Superior temporal gyrus (tissue), 1 donor: Measurements from ENCODE around the gene RAI1.
A peak's percentile ranks its signal among the peaks of the same experiment; 100 is the strongest.

Experiments used
- DNase-seq: peaks from one replicate; pipeline ENCODE4 v3.0.0-alpha.2; 2016; ENCODE audit errors: extremely low spot score

The RAI1 gene

DNA sequence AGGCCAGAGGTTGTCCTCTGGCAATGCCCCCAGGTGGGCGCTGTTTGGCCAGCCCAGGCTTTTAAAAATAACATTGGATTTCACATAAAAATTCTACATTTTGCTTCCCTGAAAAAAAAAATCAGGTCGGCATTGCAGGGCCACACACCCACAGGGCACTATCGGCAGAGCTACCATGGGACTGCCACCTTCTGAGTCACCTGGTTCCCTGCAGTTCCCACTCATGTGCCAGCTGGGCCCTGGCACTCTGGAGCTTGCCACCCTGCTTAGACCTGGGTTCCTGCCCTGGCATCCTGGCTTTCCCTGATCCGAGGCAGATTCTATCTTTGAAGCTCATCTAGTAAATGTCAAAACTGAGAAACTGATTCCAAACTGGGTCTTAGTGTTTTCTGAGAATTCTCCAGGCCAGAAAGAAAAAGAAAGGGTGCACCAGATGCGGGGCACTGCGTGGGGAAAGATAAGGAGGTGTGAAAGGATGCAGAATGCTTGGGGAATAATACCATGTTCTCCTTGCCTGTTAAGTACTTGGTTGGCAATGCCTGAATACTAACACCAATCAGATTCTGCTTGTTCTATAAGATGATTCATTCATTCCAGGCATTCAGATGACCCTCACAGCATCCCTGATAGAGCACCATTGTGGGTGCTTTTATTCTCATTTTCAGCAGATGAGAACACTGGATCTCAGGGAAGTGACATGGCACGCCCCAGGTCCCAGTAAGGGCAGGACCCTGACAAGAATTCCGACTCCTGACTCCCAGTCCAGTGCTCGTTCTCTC, 51.8 kb downstream of the RAI1 start:
- no peak for DNase-seq

DNA sequence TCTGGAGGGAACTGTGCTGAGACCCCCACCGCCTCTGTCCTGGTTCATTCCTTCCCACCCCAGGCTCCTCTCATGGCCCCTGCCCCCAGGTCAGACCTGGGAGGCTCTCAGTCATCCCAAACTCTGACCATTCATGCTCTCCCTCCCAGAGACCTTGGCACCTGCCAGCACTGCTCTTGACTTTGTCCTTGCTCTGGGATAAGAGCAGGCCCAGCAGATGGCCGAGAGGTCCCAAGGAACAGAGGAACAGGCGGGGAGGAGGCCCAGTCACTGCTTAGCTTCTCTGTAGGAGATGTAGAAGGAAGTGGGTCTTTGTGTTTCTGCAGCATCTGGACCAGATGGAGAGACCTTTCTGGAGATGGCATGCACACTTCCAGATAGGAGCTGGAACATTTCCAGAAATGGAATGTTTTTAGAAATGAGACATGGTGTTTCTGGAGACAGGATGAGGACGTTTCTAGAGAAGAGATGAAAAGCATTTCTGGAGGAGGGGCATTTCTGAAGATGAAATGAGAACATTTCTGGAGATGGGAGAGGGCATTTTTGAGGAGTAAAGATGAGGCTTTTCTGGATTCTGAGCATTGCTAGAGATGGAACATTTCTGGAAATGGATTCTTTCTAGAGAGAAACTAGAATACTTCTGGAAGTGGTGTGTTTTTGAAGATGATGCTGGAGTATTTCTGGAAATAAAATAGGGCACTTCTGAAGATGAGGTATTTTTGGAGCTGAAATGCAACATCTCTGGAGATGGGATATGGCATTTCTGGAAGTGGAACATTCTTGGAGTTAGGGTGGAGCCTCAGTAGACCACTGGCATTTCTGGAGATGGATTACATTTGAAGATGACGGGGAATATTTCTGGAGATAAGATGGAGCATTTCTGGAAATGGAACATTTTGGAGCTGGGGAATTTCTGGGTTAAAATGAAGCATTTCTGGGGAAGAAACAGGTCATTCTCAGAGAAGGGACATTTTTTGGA, 55.2 kb downstream of the RAI1 start:
- DNase-seq = no peak

DNA sequence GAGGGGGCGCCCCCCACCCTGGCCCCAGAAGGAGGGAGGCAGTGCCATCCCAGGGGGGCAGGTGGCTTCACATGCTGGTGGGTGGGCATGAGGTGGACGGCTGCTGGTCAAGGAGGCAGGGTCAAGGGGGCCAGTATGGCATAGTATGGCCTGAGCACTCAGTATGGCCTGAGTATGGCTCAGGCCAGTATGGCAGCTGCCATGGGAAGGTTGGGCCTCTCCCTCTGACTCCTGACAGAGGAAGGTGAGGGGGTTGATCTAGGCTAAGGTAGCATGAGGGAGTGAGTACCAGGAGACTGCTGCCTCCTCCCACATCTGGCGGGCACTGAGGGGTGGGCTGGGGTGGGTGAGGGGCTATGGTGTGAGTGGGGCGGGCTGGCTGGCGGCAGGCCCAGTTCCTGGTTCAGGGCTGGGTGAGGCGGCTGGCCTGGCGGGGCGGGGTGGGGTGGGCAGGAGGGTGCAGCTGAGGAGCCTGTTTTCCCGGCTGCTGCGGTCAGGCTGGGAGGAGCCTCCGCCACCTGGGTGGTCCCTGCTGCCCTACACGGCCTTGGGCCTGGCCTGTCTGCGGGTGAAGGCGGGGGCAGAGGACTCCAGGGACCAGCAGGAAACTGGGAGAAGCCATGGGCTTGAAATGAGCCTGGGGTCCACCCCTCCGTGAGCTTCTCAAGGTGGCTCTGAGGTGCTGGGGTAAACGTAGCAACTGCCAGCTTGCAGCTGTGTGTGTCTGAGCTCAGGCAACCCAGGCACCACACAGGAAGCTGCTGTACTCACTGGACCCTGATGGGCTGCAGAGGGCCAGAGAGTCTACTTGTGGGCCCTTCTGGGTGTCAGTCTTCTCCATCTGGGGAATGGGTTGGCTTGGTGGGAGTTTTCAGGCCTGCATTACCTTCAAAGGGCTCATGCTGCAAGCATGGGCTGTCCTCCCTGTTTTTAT, 57.0 kb downstream of the RAI1 start:
- DNase-seq = no peak

DNA sequence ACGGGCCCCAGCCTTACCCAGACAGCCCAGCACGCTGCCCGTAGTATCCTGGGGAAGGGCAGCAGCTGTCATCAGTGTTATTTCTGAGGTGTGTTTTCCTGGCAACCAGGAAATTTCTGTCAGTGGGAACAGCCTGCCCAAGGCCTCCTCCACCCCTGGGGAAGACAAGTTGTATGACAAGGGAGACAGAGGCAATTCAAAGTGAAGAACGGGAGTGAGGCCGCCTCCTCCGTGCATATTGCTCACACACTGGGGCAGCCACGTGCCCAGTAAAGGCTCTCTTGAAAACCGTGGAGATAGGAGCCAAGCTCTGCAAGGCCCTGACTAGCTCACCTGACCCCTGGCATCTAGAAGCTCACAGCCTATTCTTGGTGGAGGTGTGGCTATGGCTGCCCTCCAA, 57.6 kb downstream of the RAI1 start:
- no peak for DNase-seq

DNA sequence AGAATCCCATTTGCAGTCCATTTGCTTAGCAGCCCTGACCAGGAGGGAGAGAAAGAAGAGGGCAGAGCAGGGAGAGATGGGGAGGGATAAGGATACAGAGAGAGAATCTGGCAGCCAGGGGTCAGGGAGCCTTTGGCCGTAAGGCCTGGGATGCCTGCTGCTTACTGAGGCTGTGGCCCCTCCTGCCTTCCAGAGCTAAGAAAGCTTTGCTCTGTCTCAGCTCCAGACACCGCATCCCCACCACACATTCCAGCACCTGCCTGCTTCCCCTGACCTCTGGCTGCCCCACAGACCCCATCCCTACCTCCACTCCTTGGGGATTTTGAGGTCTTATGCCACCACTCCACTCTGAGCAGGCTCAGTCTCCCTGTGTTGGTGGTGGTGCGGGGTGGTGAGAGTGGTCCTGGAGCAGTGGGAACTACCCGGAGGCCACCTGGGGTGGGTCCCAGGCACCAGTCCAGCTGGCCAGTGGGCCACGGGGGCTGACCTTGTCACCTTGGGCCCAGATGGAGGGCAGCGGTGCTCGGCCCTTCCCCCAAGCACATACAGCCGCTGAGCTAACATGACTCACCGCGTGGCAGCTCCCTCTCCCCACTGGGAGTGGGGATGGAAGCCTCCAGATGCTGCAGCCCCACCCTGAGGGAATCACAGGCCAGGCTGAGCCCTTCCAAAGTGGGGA, 58.3 kb downstream of the RAI1 start:
- peak; percentile 82 for DNase-seq

DNA sequence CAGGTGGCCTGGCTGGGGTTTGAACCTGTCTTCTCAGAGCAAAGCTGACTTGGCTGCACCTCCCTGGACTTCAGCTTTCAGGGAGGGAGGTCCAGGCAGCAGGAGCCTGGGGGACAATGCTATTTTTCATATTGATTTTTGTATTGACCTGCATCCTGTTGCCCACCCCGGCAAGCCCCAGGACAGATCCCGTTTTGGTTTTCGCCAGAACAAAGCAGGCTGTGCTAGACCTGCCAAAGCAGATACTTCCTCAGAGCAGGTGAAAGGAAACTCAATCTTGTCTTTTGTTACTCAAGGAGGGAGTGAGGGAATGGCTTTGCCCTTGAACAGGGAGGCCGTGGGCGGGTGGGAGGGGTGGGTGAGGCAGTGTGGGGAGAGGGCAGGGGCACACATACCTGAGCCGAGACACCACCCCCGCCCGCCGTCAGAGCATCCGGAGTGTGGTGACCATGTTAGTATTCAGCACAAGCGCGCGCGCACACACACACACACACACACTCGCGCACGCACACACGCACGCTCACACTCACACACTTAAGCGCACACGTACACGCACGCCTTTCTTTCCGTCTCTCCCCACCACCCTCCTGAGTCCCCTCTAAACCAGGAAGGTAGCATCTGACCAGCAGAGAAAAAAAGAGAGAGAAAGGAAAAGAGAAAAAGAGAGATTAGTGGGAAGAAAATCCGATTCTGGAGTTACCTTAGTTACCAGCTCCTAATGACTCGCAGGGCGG, 59.5 kb downstream of the RAI1 start:
- DNase-seq = no peak

DNA sequence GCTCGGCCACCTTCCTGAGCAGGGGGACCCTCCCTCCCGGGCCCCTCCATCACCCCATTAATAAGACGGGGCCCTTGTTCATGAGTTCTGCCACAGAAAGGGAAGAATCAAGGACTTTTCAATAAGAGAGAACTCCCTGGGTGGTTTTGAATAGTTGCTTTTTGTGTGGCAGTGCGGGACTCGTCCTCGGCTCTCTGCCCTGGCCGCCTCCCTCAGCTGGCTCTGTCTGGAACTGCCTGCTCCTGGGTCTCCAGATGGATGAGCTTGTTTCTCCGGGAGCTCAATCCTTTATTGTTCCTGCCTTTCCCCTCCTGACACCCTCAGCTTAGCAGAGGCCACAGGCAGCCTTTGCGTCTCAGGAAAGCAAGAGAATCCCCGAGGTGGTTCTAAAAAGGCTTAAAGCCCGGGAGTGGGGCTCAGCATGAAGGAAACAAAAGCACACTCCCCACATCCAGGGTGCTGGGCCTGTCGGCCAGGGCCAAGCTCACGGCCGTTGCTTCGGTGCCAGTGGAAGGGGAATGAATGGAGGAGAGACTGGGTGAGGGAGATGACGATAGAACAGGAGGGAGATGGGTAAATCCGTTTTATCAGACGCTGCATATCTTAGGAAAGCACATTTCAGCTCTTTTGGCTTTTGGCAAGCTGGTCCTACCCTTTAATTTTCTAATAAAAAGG, 60.2 kb downstream of the RAI1 start:
- DNase-seq = peak; percentile 92

DNA sequence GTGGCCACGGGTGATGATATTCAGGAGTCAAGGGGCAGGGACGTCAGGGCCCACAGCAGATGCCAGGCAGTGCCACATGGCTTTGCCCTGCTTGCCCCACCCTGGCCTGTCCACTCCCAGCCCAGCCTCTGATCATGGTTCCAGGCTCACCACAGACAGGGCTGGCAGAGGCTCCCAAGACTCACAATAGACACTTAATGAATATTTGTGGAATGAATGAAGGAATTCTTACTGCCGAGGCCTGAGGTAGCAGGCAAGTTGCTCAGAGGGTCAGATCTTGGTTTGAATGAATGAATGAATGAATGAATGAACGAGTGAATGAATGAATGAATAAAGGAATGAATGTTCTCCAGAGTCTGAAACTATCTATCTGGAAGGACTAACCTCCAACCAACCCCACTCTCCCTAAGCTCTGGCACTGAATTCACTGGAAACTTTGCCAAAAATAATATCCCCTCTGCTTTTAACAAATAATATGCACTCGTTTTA, 60.9 kb downstream of the RAI1 start:
- DNase-seq = no peak

DNA sequence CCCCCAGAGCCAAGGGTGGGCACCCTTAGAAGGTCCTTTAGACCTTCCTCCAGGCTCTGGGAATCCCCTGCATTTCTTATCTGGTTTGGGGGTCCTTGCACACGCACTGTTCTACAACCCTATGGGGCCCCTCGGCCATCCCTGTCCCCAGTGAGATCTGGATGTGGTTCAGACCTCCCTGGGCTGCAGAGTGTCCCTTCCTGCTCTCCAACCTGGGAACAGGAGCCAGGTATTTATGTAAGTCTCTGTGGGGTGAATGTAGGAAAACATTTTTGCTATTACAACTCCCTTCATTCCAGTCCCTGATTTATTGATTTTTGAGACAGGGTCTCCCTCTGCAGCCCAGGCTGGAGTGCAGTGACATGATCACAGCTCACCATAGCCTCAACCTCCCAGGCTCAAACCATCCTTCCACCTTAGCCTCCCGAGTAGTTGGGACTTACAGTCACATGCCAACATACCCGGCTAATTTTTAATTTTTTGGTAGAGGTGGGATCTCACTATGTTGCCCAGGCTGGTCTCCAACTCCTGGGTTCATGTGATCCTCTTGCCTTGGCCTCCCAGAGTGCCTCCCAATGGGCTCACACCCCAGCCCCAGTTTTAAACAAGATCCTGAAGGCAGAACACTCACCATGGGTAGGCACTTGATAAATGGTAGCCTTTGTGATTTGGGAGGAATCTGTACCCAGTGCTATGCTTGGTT, 61.6 kb downstream of the RAI1 start:
- no peak for DNase-seq

DNA sequence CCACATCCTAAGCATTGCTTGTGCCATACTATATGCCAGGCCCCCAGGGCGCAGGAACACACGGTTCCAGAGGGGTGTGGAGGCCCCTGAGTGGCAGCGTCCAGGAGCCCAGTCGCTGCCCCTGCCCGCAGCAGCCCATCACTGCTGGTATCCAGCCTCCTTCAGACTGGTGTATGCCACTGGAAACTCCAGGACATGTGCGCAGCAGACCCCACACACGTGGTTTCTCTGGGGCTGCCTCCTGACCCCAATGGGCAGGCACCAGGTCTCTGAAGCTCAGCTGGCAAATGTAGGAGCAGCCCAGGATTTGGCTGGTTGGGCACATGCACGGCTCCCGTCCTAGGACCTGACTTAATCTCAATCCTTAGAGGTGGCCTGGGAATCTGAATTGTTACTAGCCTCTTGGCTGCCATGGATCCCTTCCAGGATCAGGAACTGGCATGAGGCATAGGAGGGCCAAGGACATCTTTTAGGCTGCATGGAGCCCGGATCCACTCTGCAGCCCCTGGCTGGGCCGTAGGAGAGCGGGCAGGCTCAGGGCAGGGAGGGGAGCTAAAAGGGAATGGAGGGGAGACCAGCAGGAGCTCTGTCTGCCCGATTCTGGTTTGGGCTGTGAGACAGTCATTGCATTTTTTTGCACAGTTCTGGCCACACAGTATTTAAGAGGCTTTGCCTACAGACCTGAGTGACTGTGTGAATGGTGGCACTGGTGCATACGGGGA, 62.3 kb downstream of the RAI1 start:
- no peak for DNase-seq

DNA sequence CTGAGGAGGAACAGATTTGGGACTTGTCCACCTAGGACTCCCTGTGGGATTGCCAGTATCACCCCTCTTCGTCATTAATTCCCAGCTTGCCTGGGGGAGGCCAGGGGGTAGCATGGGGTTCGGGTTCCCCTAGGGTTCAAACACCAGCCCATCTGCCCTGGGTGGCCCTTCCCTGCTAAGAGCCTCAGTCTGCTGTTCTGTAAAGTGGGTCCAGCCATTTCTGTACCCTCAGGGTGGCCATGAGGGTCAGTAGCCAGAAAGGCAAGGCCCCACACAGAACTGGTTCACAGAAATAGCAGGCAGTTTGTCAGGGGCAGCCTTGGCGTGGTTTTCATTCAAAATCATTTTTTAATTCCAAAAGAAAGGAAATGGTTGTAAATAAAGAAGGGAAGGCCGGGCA, 62.9 kb downstream of the RAI1 start:
- no peak for DNase-seq

DNA sequence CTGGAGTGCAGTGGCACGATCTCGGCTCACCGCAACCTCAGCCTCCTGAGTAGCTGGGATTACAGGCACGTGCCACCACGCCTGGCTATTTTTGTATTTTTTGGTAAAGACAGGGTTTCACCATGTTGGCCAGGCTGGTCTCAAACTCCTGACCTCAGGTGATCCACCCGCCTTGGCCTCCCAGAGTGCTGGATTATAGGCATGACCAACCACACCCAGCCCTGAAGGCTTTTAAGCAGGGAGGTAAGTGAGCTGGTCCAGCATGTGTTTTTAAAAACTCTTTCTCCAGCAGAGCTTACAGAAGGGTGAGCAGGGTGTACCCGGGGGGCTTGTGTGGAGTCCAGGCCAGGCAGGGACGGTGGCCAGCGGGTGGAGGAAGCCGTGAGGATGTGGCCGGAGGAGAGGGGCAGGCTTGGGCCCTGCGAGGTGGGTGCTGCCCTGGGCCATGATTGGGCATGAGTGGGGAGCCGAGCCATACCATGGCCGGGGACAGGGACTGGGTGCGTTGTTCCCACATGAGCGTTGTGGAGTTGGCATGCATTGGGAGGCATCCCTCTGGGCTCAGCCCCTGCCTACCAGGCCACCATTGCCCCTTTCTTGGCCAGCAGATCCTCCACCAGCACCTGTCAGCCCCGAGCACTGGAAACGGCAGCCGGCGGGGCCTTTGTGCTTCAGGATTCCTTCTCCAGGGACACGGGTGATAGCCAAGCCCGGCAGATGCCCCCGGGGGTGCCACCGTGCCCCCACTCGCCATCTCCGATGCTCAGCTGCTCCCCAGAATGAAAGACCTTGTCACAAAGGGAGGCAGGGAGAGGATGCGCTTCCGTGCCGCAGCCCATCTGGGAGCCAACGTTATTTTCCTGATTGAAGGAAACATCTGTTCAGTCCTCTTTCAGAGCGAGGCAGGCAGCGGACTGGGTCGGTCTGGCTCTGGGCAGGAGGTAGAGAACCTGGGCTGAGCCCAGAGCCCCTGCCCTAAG, 64.5 kb downstream of the RAI1 start:
- peak; percentile 62 for DNase-seq

DNA sequence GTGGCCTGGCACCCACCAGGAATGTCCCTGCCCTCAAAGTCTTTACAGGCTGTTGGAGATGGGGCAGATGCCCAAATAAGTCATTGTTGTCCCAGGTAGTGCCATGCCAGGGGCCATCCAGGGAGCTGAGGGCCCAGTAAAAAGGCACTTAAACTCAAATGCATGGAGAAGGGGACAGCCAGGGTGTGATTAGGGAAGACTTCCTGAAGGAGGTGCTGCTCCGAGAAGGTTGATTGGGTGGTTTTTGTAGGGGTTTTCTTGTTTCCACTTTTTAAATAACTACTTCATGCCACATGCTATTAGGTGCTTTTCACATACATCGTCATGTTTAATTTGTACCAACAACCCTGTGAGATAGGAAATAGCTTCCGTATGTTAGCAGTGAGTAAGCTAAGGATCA, 66.9 kb downstream of the RAI1 start:
- DNase-seq = no peak

DNA sequence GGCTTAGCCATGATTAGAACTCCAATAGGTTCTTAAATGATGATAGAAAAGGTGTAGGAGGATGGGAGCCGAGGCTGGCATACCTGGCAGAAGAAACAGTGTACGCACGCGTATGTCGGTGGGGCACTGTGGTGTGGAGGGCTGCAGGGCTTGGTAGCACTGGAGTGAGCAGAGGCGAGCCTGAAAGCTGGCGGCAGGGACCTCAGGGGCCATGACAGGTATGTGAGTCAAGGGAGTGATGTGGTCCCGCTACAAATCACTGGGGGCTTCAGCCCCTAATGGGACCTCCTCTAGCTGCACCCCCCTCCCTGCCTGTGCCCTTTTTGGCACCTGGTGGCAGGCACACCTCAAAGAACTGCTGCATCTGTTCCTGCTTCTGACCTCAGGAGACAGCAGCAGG, 67.3 kb downstream of the RAI1 start:
- DNase-seq = no peak

DNA sequence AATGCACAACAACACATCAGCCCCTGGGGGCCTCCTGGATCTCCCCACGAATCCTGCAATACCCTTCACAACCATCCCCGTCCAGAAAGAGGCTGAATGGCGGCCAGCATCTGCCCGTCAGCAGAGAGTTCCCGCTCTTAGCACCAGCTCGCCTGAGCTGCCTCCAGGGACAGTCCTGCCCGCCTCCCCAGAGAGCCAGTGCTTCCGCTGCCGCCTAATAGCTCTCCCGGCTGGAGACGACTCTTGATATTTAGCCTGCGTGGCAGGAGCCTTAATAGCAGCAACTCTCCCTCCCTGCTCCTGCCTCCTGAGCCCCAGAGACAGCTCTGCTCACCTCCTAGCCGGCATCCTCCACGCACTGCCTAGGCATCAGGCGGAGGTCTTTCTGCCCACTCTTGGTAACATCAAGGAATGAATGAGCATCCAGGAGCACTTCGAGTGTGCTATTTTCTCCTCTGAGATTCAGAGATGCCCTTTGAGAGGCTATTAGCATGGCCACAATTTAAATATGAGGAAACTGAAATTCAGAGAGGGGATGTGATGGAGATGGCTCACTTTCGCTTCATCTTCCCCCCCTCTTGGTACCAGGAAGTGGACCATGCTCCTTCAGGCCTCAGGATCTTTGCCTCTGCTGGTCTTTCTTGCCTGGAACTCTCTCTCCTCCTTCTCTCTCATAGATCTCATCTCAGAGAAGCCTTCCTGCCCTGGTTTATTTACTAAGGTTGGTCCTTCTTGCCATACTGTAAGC, 67.9 kb downstream of the RAI1 start:
- DNase-seq = no peak

DNA sequence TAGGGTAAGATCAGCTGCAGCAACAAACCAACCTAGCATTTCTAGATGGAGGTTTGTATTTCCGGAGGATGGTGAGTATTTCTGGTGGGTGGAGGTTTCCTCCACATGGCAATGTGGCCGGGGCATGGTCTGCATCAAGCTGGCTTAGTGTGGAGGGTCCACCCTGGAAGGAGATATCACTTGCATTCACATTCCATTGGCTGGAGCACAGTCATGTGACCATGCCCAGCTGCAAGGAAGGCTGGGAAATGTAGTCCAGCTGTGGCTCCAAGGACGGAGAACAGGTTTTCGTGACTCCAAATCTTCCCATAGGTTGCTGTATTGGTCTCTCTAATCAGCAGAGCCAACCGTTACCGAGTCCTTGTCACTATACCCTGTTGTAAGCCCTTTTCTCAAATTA, 68.7 kb downstream of the RAI1 start:
- peak; percentile 91 for DNase-seq

DNA sequence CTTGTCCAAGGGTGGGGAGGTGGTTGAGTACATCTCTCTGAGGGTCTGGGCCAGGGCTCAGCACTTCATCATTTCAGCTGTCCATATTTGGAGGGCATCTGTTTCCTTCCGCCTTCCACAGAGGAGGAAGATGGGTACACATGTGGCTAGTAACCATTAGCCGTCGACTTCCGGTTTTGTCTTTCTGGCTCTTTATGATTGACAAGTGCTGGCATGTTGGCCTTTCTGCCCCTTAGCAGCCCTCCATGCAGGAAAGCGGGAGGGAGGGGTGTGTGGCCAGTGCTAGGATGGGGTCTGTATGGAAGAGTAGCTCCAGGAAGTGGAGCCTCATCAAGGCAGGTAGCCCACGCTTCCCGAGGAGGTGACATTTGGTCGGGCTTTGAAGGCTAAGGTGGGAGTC, 69.6 kb downstream of the RAI1 start:
- no peak for DNase-seq
